NCI-H526 treated with DMSO at 0.1 percent for 48 hours (cell line): ENCODE measurements around the gene PPP2R1B.
"Not testable (repeated sequence)": the region's sequence is repeated elsewhere in the genome, so short reads cannot be mapped to it uniquely, and the experiment has no call there.

Experiments used
- DNase-seq: peaks from one replicate; lab custom pipeline; 2025; lab: John Stamatoyannopoulos, UW

Gene PPP2R1B

DNA sequence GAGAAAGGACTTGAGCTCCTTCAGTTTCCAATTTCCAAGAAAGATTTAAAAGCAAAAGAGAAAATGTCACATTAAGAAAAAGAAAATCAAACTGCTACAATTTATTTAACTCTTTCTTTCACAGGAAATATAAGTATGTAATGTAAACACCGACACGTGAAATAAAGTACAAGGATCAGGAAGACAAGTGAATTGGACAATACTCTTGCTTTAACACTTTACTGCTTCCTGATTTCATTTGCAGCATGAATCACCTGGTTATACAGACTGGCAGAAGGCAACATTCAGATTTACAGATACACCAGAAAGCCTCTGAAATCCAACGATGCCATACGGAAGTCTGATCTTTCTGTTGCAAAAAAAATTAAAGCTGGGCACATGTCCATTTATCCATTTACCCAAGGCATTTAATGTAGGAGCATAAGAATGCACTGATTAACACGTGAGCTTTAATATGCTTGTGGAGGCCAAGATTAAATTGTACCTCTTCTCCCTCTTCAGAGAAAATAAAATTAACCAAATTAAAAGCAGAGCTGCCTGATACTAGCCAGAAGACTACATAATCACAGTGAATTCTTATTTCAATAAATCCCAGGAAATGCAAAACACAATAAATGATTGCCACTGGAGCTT lies 16.0 kb upstream of the PPP2R1B start:
- DNase-seq: no peak

DNA sequence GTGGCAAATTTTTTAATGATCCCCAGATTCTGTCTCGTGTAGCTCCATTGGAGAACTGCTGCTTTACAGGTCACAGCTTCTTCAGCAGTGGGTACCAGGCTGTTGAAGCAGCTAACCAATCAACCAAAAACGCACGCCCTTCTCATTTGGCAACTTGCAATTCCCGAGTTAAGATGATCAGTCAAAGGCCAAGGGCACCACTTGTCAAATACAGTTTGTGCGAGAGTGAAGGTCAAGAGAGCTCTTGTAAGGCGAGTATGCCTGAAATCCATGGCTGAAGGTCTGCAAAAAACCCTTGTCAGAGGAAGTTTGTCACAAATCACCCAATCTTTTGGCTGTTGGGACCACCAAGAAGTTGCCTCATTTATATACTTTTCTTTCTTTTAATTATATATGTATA lies 12.9 kb upstream of the PPP2R1B start:
- DNase-seq: no peak

DNA sequence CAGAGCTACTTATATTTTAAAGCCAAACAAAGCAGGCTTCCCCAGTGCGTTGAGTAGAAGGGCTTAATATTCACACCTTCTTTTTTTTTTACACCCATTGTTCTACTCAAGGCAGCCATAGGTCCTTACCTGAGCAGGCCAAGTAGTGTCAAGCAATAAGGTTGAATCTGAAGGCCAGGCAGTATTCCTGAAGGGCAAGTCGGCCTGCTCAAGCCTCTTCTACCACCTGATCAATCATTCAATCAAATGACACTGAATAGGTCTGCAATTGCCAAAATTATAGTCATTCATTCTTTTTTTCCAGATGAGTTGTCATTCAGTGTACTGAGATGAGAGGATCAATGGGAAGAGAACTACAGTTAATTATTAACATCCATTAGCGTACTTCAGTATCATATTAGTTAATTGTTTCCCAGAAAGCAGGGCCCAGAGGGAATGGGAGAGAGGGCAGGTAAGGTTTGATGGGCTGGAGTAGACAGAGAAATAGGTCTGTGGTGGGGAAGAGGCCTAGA lies 11.9 kb upstream of the PPP2R1B start:
- no peak for DNase-seq

DNA sequence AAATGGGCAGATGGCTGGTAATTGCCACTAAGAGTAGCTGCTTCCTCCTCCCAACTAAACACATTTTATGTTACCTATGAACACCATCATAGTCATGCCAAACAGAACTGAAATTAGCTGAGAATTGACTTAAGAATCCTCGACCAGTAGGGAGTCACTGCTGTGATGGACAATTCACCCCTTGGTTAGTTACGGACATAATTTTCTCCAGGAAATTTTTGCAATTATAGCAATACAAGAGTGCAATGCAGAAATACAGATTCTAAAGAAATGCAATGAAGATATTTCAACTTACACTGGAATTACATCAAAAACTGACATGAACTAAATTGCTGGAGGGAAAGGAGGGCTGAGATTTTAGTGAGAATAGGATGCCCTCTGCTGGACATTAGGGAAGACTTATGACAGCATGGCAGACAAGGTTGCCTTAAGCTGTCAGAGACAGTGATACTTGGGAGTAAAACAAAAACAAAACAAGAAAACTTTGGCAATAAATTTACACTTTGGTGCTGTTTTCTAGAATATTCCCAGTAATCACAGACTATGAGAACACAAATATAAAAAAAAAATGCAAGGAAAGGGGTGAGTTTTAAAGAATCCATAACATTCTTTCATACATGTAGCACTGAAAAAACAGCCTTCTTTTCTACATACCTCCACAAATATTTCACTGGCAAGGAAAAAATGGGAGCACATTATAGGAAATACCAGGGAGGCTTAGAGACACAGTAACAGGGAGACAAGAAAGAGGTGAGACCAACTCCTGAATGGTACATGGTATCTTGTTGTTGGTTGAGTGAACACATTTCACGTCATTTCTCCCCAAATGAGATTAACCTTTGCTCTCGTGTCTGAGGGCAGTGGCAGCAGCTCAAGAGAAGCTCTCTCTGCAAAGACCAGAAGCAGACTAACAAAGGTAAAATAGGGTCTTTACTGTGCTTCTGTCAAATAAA lies 11.2 kb upstream of the PPP2R1B start:
- DNase-seq: peak; percentile 82

- no peak for DNase-seq
Observed at GRCh38 chr11:111776398-111777093, 10.4 kb upstream of the PPP2R1B start.

GRCh38 chr11:111774955-111775710 lies 8.9 kb upstream of the PPP2R1B start:
- DNase-seq: no peak

- DNase-seq: no peak
Observed at GRCh38 chr11:111772535-111772934, 6.3 kb upstream of the PPP2R1B start.

DNA sequence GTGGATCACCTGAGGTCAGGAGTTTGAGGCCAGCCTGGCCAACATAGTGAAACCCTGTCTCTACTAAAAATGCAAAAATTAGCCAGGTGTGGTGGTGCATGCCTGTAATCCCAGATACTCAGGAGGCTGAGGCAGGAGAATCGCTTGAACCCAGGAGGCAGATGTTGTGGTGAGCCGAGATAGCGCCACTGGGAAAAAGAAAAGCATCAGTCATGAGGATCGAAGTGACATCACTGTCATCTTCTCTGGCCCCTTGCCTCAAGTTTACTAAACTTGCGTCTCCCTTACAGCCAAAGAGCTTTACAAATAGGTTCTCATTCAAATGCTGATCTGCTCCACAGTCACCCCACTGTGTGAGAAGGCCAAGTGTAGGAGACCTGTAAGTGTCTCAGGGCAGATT lies 5.0 kb upstream of the PPP2R1B start:
- not testable (repeated sequence) for DNase-seq

DNA sequence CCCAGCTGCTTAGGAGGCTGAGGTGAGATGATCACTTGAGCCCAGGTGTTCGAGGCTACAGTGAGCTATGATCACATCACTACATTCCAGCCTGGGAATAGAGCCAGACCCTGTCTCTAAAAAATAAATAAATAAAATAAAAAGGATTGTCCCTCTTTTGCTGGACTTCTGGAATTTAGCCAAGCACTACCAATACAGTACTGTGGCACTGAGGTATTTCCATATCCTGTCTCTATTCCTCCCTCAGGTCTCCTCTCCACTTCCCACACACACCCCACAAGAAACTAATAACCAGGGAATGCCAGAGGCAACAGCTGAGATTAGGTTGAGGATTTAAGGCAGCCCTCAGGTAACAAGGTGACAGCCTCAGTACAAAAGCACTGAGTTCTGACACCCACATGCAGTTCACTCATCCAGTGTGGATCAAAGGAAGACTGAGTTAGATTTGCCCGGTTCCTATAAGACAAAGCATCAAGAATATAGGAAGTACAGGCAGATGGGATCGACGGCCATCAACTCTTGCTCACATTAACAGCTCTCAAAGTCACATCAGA lies 4.5 kb upstream of the PPP2R1B start:
- no peak for DNase-seq

DNA sequence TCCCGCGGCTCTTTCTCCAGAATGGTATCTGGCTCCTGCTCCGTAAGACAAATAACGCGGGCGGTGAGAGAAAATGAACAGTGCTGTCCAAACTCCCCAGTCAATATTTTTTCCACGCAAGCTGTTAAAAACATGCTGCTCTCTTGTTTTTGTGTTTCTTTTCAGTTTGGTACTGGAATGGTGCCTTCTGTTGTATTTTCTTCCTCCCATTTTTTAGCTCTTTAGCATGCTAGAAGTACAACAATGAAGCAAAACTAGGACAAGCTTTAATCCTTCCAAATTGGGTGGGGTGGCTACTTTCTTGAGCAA lies 599 bp upstream of the PPP2R1B start:
- DNase-seq: no peak

DNA sequence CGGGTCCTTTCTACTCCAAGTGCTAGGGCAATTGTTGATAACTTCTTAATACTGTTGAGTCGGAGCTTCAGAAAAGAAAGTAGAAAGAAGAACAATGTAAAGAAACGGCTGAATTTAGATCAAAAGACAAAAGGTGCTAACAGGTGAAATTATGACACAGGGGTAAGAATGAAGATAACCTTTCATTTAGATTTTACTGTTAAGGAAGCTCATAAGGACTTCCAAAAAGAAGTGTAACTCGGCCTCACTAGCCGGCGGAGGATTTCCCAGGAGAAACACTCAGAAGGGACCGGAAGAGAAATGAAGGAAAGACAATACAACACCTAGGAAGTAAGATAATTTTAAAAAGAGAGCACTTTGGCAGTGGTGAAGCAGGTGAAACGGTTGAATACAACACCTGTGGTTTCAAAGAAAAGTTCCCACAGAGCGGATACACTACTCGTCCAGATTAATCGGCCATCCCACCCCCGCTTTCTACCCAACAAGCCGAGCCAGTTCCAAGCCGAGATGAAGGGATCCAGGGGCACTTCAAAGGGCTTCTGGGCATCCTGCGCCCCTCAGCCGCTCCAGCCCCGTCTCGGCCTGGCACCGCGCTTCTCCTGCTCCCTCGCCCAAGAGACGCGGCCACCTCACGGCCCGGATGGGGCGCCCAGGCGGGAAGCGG lies 737 bp downstream of the PPP2R1B start:
- peak; percentile 61 for DNase-seq

DNA sequence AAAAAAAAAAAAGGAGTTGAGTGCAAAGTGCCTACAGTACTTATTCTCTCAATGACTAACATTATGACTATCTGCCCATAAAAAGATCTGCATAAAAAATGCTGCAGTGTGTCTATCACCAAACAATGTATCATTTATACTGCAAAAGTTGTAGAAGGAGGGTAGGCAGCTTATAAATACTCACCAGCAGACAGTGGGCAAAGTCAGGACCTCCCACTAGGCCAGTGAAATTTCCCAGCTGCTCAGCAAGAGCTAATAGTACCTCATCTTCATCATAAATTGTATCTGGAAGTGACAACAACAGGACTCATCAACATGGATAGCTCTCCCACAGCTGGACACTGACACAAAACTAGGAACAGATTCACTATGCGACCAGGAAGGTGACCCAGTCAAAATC lies 1.6 kb downstream of the PPP2R1B start:
- no peak for DNase-seq

DNA sequence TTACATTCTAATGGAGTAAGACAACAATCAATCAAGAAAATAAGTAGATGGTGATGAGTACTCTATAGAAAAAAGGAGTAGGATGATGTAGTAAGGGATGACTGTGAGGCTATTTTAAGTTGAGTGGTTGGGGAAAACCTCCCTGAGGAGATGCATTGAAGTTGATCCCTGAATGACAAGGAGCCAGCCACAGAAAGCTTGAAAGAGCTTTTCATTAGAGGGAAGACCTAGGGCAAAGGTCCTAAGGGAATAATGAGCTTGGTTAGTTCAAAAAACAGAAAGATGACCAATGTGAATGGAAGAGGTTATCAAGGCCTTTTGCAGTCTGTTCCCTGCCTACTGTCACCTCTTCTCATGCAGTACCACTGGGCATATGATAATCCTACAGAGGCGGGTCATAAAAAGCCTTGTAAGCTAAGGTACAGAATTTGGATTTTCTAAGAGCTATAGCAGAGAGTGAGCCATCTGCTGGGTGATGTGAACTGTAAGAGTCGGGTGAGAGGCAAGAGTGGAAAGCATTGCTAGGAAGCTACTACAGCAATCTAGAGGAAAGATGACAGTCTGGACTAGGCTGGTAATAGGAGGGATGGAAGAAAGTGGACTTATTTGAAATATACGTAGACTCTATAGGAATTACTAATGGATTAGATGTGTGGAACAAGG lies 3.1 kb downstream of the PPP2R1B start:
- no peak for DNase-seq

GRCh38 chr11:111762526-111762925 lies 3.7 kb downstream of the PPP2R1B start:
- no peak for DNase-seq

GRCh38 chr11:111761036-111761435 lies 5.2 kb downstream of the PPP2R1B start:
- DNase-seq: no peak

DNA sequence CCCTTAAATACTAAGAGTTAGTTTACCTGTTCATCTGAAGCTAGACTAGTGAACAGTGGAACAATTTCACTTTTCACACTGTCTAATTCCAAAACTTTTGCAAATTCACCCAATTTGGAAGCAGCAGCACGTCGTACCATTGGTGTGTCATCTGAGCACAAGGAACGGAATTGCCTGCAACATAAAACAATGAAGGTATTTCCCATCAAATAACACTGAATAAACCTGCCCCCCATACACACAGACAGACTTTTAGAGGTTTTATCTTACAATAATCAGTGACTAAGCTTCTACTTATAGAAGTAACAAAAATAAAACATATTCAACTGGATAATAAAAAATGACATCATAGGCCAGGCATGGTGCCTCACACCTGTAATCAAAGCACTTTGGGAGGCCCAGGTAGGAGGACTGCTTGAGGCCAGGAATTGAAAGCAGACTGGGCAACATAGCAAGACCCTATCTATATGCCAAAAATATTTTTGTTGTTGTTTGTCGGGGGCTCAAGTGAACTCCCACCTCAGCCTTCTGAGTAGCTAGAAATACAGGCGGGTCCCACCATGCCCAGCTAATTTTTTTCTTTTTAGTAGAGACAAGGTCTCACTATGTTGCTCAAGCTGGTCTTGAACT lies 6.3 kb downstream of the PPP2R1B start:
- DNase-seq: no peak

DNA sequence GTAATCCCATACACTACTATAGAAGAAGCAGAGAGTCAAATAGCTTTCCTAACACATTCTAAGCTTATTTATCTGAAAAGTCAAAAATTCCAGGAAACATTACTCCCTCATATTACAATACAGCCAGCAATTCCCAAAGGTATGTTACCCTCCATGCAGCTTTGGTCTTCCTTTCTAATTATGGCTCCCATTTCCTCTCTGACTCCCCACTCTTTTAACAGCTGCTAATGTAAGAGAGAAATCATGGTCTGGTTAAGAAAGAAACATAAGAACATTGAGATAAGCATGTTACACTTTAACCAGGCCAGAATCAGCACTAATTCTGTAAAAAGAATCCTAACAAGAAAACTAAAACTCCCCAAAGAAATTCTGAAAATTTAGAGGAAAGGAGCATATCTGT lies 6.8 kb downstream of the PPP2R1B start:
- DNase-seq: no peak

GRCh38 chr11:111756097-111756496 lies 10.1 kb downstream of the PPP2R1B start:
- no peak for DNase-seq

GRCh38 chr11:111749646-111750045 lies 16.5 kb downstream of the PPP2R1B start:
- DNase-seq: no peak
